Measurements from ENCODE around the gene KLK1. TPM values are rescaled to one million over a fixed set of nuclear protein-coding genes. Genes with fewer than 3 reads are reported as not detected.

The KLK1 gene
- total RNA-seq, 4 donors from 2014 or later, result 0.78 to 1.8 (median 1.5) TPM; not detected in 1

DNA sequence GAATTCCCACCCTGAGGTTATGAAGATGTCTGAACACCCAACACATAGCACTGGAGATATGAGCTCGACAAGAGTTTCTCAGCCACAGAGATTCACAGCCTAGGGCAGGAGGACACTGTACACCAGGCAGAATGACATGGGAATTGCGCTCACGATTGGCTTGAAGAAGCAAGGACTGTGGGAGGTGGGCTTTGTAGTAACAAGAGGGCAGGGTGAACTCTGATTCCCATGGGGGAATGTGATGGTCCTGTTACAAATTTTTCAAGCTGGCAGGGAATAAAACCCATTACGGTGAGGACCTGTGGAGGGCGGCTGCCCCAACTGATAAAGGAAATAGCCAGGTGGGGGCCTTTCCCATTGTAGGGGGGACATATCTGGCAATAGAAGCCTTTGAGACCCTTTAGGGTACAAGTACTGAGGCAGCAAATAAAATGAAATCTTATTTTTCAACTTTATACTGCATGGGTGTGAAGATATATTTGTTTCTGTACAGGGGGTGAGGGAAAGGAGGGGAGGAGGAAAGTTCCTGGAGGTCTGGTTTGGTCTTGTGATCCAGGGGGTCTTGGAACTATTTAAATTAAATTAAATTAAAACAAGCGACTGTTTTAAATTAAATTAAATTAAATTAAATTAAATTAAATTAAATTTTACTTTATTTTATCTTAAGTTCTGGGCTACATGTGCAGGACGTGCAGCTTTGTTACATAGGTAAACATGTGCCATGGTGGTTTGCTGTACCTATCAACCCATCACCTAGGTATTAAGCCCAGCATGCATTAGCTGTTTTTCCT lies 38.1 kb upstream of the KLK1 start:
- Histone ChIP-seq H3K4me3 (no peak overlapping the region), H3K27ac (no peak overlapping the region), H3K9me3 (no peaks in the 10 kb centered on the region), H3K27me3 (peaks cover 0 to 21% of the 10 kb centered on the region in 2 donors), H3K36me3 (no peaks in the 10 kb centered on the region), H3K4me1 (no peaks in the 10 kb centered on the region)
- TF ChIP-seq POLR2A (IDR thresholded peaks at IDR 0.05), result no peak
- no peak for TF ChIP-seq CTCF (IDR thresholded peaks at IDR 0.05)
- 74 to 75% methylated on average over 7 of the region's 7 CpGs for WGBS, 2 donors
- DNase-seq (ENCODE audit: low spot score in 2 of 2), result no peak

DNA sequence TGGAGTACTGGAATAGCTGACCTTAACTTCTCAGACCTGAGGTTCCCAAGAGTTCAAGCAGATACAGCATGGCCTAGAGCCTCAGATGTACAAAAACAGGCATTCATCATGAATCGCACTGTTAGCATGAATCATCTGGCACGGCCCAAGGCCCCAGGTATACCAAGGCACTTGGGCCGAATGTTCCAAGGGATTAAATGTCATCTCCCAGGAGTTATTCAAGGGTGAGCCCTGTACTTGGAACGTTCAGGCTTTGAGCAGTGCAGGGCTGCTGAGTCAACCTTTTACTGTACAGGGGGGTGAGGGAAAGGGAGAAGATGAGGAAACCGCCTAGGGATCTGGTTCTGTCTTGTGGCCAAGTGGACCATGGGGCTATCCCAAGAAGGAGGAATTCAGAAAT lies 37.4 kb upstream of the KLK1 start:
- no peak for DNase-seq (ENCODE audit: low spot score in 2 of 2)
- 66 to 80% methylated on average over 5 of the region's 5 CpGs for WGBS, 2 donors

GRCh38 chr19:50859849-50860248 lies 36.3 kb upstream of the KLK1 start:
- WGBS, 2 donors, result 92 to 96% methylated on average over 4 of the region's 4 CpGs
- Histone ChIP-seq H3K4me3 (no peak overlapping the region), H3K36me3 (no peaks in the 10 kb centered on the region), H3K4me1 (no peaks in the 10 kb centered on the region), H3K9me3 (no peaks in the 10 kb centered on the region), H3K27me3 (peaks cover 0 to 21% of the 10 kb centered on the region in 2 donors), H3K27ac (no peak overlapping the region)
- DNase-seq (ENCODE audit: low spot score in 2 of 2), result no peak
- TF ChIP-seq CTCF (IDR thresholded peaks at IDR 0.05), result no peak

More for the DNA sequence above, 37.4 kb upstream of the KLK1 start:
- Histone ChIP-seq H3K27ac (no peak overlapping the region), H3K4me1 (no peaks in the 10 kb centered on the region), H3K9me3 (no peaks in the 10 kb centered on the region), H3K27me3 (peaks cover 0 to 21% of the 10 kb centered on the region in 2 donors), H3K36me3 (no peaks in the 10 kb centered on the region), H3K4me3 (no peak overlapping the region)
- no peak for TF ChIP-seq EP300 (IDR thresholded peaks at IDR 0.05)

DNA sequence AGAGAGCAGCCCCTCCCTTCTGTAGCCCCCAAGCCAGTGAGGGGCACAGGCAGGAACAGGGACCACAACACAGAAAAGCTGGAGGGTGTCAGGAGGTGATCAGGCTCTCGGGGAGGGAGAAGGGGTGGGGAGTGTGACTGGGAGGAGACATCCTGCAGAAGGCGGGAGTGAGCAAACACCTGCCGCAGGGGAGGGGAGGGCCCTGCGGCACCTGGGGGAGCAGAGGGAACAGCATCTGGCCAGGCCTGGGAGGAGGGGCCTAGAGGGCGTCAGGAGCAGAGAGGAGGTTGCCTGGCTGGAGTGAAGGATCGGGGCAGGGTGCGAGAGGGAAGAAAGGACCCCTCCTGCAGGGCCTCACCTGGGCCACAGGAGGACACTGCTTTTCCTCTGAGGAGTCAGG lies 35.3 kb upstream of the KLK1 start:
- no peak for DNase-seq (ENCODE audit: low spot score in 2 of 2)
- Histone ChIP-seq H3K36me3 (no peaks in the 10 kb centered on the region), H3K4me1 (no peaks in the 10 kb centered on the region), H3K27me3 (peaks cover 0 to 21% of the 10 kb centered on the region in 2 donors), H3K9me3 (no peaks in the 10 kb centered on the region), H3K4me3 (no peak overlapping the region), H3K27ac (no peak overlapping the region)
- 27 to 42% methylated on average over 7 of the region's 7 CpGs for WGBS, 2 donors
- TF ChIP-seq EP300 (IDR thresholded peaks at IDR 0.05) (no peak), POLR2A (IDR thresholded peaks at IDR 0.05) (no peak), CTCF (IDR thresholded peaks at IDR 0.05) (no peak)

GRCh38 chr19:50857366-50857765 lies 33.8 kb upstream of the KLK1 start:
- H3K4me1 ChIP-seq, result no peaks in the 10 kb centered on the region
- H3K27ac ChIP-seq, result no peak overlapping the region
- no peak overlapping the region for H3K4me3 ChIP-seq
- no peak for TF ChIP-seq EP300 (IDR thresholded peaks at IDR 0.05)
- no peak for TF ChIP-seq CTCF (IDR thresholded peaks at IDR 0.05)
- no peak for TF ChIP-seq POLR2A (IDR thresholded peaks at IDR 0.05)
- peaks cover 0 to 21% of the 10 kb centered on the region in 2 donors for H3K27me3 ChIP-seq
- WGBS, 2 donors, result 68 to 70% methylated on average over 6 of the region's 6 CpGs
- no peak for DNase-seq (ENCODE audit: low spot score in 2 of 2)
- H3K9me3 ChIP-seq, result no peaks in the 10 kb centered on the region
- H3K36me3 ChIP-seq, result no peaks in the 10 kb centered on the region

Data from tibial nerve (tissue), 4 donors.